ENCODE data around the gene SNRPB2.

DNA sequence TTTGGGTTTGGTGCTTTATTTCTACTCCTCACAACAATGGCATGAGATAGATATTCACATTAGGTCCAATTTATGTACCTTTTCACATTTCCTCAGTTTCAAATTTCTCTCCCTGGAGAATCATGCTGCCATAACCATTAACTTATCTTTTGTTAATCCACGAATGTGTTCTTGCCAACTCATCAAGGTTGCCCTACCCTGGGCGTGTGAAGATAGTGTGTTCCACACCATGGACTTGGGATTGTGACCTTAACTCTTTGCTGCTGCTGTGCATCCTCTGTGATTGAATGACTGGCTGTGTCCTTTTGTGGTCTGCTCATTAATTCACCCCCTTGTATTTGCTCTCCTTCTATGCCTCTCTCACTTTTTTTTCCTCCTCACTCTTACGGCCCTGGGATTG is 34.2 kb upstream of the SNRPB2 start:
- no peak for TF ChIP-seq EZH2 (IDR thresholded peaks at IDR 0.05; ENCODE audit: low read length, unreplicated experiment)
- TF ChIP-seq, protein P1, sequence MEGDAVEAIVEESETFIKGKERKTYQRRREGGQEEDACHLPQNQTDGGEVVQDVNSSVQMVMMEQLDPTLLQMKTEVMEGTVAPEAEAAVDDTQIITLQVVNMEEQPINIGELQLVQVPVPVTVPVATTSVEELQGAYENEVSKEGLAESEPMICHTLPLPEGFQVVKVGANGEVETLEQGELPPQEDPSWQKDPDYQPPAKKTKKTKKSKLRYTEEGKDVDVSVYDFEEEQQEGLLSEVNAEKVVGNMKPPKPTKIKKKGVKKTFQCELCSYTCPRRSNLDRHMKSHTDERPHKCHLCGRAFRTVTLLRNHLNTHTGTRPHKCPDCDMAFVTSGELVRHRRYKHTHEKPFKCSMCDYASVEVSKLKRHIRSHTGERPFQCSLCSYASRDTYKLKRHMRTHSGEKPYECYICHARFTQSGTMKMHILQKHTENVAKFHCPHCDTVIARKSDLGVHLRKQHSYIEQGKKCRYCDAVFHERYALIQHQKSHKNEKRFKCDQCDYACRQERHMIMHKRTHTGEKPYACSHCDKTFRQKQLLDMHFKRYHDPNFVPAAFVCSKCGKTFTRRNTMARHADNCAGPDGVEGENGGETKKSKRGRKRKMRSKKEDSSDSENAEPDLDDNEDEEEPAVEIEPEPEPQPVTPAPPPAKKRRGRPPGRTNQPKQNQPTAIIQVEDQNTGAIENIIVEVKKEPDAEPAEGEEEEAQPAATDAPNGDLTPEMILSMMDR (conservative IDR thresholded peaks at IDR 0.05; ENCODE audit: low read depth, low read length), result no peak

Data from PC-3 (cell line).